Neuronal stem cell (in vitro differentiated cells): Measurements from ENCODE around the gene PI4KA.

Source experiments
- DNase-seq: peaks from one replicate; pipeline ENCODE4 v3.0.0-alpha.2; 2013; ENCODE audit warnings: low spot score
- H2AFZ ChIP-seq: one replicate; pipeline ENCODE4 v1.6.1; 2013; ENCODE audit warnings: mild to moderate bottlenecking, low read length, inconsistent platforms
- H2AK5ac ChIP-seq: 2 replicates; pipeline ENCODE4 v1.6.1; 2013; ENCODE audit warnings: low read depth, mild to moderate bottlenecking, inconsistent platforms, low read length, moderate library complexity, mixed read lengths
- H2BK120ac ChIP-seq: 2 replicates; pipeline ENCODE4 v1.6.1; 2013; ENCODE audit warnings: low read depth, mild to moderate bottlenecking, inconsistent platforms, low read length, moderate library complexity, mixed read lengths
- H2BK12ac ChIP-seq: one replicate; pipeline ENCODE4 v1.6.1; 2013; ENCODE audit warnings: low read length, inconsistent platforms
- H2BK15ac ChIP-seq: 2 replicates; pipeline ENCODE4 v1.6.1; 2013; ENCODE audit warnings: mild to moderate bottlenecking, low read length, inconsistent platforms, mixed read lengths
- H2BK5ac ChIP-seq: one replicate; pipeline ENCODE4 v1.6.1; 2013; ENCODE audit warnings: inconsistent platforms, mild to moderate bottlenecking, low read length, moderate library complexity
- H3K14ac ChIP-seq: one replicate; pipeline ENCODE4 v1.6.1; 2013; ENCODE audit warnings: low read length, inconsistent platforms
- H3K18ac ChIP-seq: 2 replicates; pipeline ENCODE4 v1.6.1; 2013; ENCODE audit warnings: low read length, inconsistent platforms
- H3K23ac ChIP-seq: 2 replicates; pipeline ENCODE4 v1.6.1; 2013; ENCODE audit warnings: low read depth, mild to moderate bottlenecking, mixed read lengths, low read length, inconsistent platforms; ENCODE audit not compliant: poor library complexity
- H3K27ac ChIP-seq: replicated peaks from 3 replicates; pipeline ENCODE4 v1.5.1; 2013; ENCODE audit warnings: low read length, inconsistent platforms
- H3K27me3 ChIP-seq, 3 experiments: 2 replicates each; pipeline ENCODE4 v1.6.1; 2013; ENCODE audit warnings: low read length in 3 of 3, mild to moderate bottlenecking in 2 of 3, inconsistent platforms in 1 of 3, low read depth in 1 of 3, mixed read lengths in 1 of 3, moderate library complexity in 1 of 3; ENCODE audit not compliant: control insufficient read depth in 3 of 3, insufficient read depth in 3 of 3
- H3K36me3 ChIP-seq, 2 donors: replicated peaks in 1 of 2; 2 replicates each; pipeline ENCODE4 v1.6.1; 2013; ENCODE audit warnings: low read length in 2 of 2; ENCODE audit not compliant: control insufficient read depth in 2 of 2, insufficient read depth in 2 of 2
- H3K4ac ChIP-seq: 2 replicates; pipeline ENCODE4 v1.6.1; 2013; ENCODE audit warnings: inconsistent platforms, mild to moderate bottlenecking, low read length, moderate library complexity
- H3K4me1 ChIP-seq, 2 donors: 1 replicate in 1 of 2; 2 replicates in 1 of 2; pipeline ENCODE4 v1.6.1; 2013; ENCODE audit warnings: low read length in 2 of 2, low read depth in 1 of 2; ENCODE audit not compliant: control insufficient read depth in 2 of 2, insufficient read depth in 1 of 2
- H3K4me2 ChIP-seq: one replicate; pipeline ENCODE4 v1.6.1; 2013; ENCODE audit warnings: mild to moderate bottlenecking, low read length, inconsistent platforms; ENCODE audit not compliant: insufficient read depth, poor library complexity, severe bottlenecking
- H3K4me3 ChIP-seq, 2 donors: 2 replicates each; pipeline ENCODE4 v1.5.1; 2013; ENCODE audit warnings: low read length in 2 of 2, mild to moderate bottlenecking in 2 of 2, inconsistent platforms in 1 of 2, moderate library complexity in 1 of 2
- H3K79me1 ChIP-seq: one replicate; pipeline ENCODE4 v1.6.1; 2013; ENCODE audit warnings: low read depth, mild to moderate bottlenecking, inconsistent platforms, low read length, moderate library complexity
- H3K9ac ChIP-seq: one replicate; pipeline ENCODE4 v1.6.1; 2013; ENCODE audit warnings: mild to moderate bottlenecking, low read depth, low read length, inconsistent platforms; ENCODE audit not compliant: poor library complexity
- H3K9me3 ChIP-seq, 2 donors: replicated peaks in 1 of 2; 2 replicates each; pipeline versions ENCODE3 to v1.6.1; 2013; ENCODE audit warnings: low read length in 2 of 2, mild to moderate bottlenecking in 2 of 2, inconsistent platforms in 1 of 2, low read depth in 1 of 2, mixed read lengths in 1 of 2, moderate library complexity in 1 of 2; ENCODE audit not compliant: control insufficient read depth in 2 of 2, insufficient read depth in 1 of 2
- H4K8ac ChIP-seq: one replicate; pipeline ENCODE4 v1.6.1; 2013; ENCODE audit warnings: low read depth, mild to moderate bottlenecking, inconsistent platforms, low read length, moderate library complexity
- H4K91ac ChIP-seq: one replicate; pipeline ENCODE4 v1.6.1; 2013; ENCODE audit warnings: low read length, low read depth, mild to moderate bottlenecking, inconsistent platforms; ENCODE audit not compliant: poor library complexity
- WGBS, 2 donors: extraction: QIAGEN DNeasy Blood & Tissue Kit; methylation state at CpG; one replicate each; pipeline ENCODE4 v1.1.7; 2013; ENCODE audit warnings: missing lambda C conversion rate in 2 of 2, mixed read lengths in 1 of 2; ENCODE audit not compliant: insufficient read length in 2 of 2, insufficient replicate concordance in 1 of 2; ENCODE audit errors: extremely low coverage in 2 of 2; 5-methylcytosine and 5-hydroxymethylcytosine counted together

The PI4KA gene

GRCh38 chr22:20811171-20811570 is 47.4 kb downstream of the PI4KA start:
- no peaks in the 10 kb centered on the region for H3K4me1 ChIP-seq
- no peak overlapping the region for H3K23ac ChIP-seq

GRCh38 chr22:20810645-20811044 is 48.0 kb downstream of the PI4KA start:
- H3K14ac ChIP-seq: no peak overlapping the region
- H2AK5ac ChIP-seq: no peak overlapping the region
- H3K4me3 ChIP-seq: no peak overlapping the region
- H3K4me2 ChIP-seq: no peak overlapping the region
- H3K79me1 ChIP-seq: no peaks in the 10 kb centered on the region
- no peak overlapping the region for H2AFZ ChIP-seq
- no peak overlapping the region for H3K18ac ChIP-seq
- H2BK120ac ChIP-seq: no peak overlapping the region
- no peak overlapping the region for H4K8ac ChIP-seq
- H3K23ac ChIP-seq: no peak overlapping the region
- no peak overlapping the region for H3K27ac ChIP-seq
- H2BK12ac ChIP-seq: no peak overlapping the region
- no peak overlapping the region for H3K9ac ChIP-seq
- no peaks in the 10 kb centered on the region for H3K27me3 ChIP-seq
- no peaks in the 10 kb centered on the region for H3K4me1 ChIP-seq
- H4K91ac ChIP-seq: no peak overlapping the region
- H2BK15ac ChIP-seq: no peak overlapping the region
- no CpG with 5 or more reads among the region's 9 CpGs for WGBS, 2 donors
- H2BK5ac ChIP-seq: no peak overlapping the region
- no peaks in the 10 kb centered on the region for H3K9me3 ChIP-seq
- H3K36me3 ChIP-seq: peaks cover 18 to 87% of the 10 kb centered on the region in 2 donors
- no peak overlapping the region for H3K4ac ChIP-seq
- no peak for DNase-seq

More at GRCh38 chr22:20811171-20811570, 47.4 kb downstream of the PI4KA start:
- H3K36me3 ChIP-seq: peaks cover 18 to 86% of the 10 kb centered on the region in 2 donors
- no peak overlapping the region for H3K4me2 ChIP-seq
- no peak overlapping the region for H4K8ac ChIP-seq
- H3K14ac ChIP-seq: no peak overlapping the region
- no peak overlapping the region for H2AFZ ChIP-seq
- no peak overlapping the region for H2BK15ac ChIP-seq
- no peak overlapping the region for H3K9ac ChIP-seq
- H3K27ac ChIP-seq: no peak overlapping the region
- H4K91ac ChIP-seq: no peak overlapping the region
- WGBS, 2 donors: no CpG with 5 or more reads among the region's 1 CpG
- DNase-seq: no peak
- H2BK12ac ChIP-seq: no peak overlapping the region
- no peak overlapping the region for H3K18ac ChIP-seq
- H2BK120ac ChIP-seq: no peak overlapping the region
- H3K4ac ChIP-seq: no peak overlapping the region
- H3K27me3 ChIP-seq: no peaks in the 10 kb centered on the region
- no peaks in the 10 kb centered on the region for H3K79me1 ChIP-seq
- no peak overlapping the region for H3K4me3 ChIP-seq
- no peak overlapping the region for H2BK5ac ChIP-seq
- H2AK5ac ChIP-seq: no peak overlapping the region
- H3K9me3 ChIP-seq: no peaks in the 10 kb centered on the region

- Histone ChIP-seq H3K27me3 (no peaks in the 10 kb centered on the region), H3K4me2 (no peak overlapping the region), H2AFZ (no peak overlapping the region), H3K4me3 (no peak overlapping the region), H3K36me3 (peaks cover 19 to 88% of the 10 kb centered on the region in 2 donors), H3K9ac (no peak overlapping the region), H3K79me1 (peaks cover 2% of the 10 kb centered on the region), H2BK120ac (no peak overlapping the region), H3K4ac (no peak overlapping the region), H4K91ac (no peak overlapping the region), H2BK5ac (no peak overlapping the region), H2BK15ac (no peak overlapping the region), H2AK5ac (no peak overlapping the region), H4K8ac (no peak overlapping the region), H2BK12ac (no peak overlapping the region), H3K9me3 (no peaks in the 10 kb centered on the region), H3K23ac (no peak overlapping the region), H3K27ac (no peak overlapping the region), H3K14ac (no peak overlapping the region), H3K18ac (no peak overlapping the region), H3K4me1 (no peaks in the 10 kb centered on the region)
- no peak for DNase-seq
- no CpG with 5 or more reads among the region's 6 CpGs for WGBS, 2 donors
These were observed 48.9 kb downstream of the PI4KA start for GRCh38 chr22:20809538-20810185.

- no peaks in the 10 kb centered on the region for H3K27me3 ChIP-seq
- H3K9ac ChIP-seq: no peak overlapping the region
- no peak overlapping the region for H3K23ac ChIP-seq
- H2AK5ac ChIP-seq: no peak overlapping the region
- H2BK15ac ChIP-seq: no peak overlapping the region
- WGBS, 2 donors: no CpG with 5 or more reads among the region's 4 CpGs
- no peak overlapping the region for H2BK120ac ChIP-seq
- H3K4me2 ChIP-seq: no peak overlapping the region
- H3K79me1 ChIP-seq: peaks cover 2% of the 10 kb centered on the region
- no peak overlapping the region for H3K14ac ChIP-seq
- no peak overlapping the region for H2AFZ ChIP-seq
- no peak overlapping the region for H3K27ac ChIP-seq
- H3K4ac ChIP-seq: no peak overlapping the region
- H3K18ac ChIP-seq: no peak overlapping the region
- DNase-seq: no peak
- no peak overlapping the region for H4K8ac ChIP-seq
- H2BK12ac ChIP-seq: no peak overlapping the region
- no peak overlapping the region for H2BK5ac ChIP-seq
- peaks cover 26 to 88% of the 10 kb centered on the region in 2 donors for H3K36me3 ChIP-seq
- no peaks in the 10 kb centered on the region for H3K4me1 ChIP-seq
- H3K4me3 ChIP-seq: no peak overlapping the region
- no peaks in the 10 kb centered on the region for H3K9me3 ChIP-seq
- no peak overlapping the region for H4K91ac ChIP-seq
These were observed 49.8 kb downstream of the PI4KA start for GRCh38 chr22:20808844-20809243.
